Measurements from ENCODE around the gene BST1. TPM values are rescaled to one million over a fixed set of nuclear protein-coding genes. Genes with fewer than 3 reads are reported as not detected.

BST1 gene
- total and polyA plus RNA-seq, 12 donors, result 2.3 to 10.3 (median 4.0) TPM

DNA sequence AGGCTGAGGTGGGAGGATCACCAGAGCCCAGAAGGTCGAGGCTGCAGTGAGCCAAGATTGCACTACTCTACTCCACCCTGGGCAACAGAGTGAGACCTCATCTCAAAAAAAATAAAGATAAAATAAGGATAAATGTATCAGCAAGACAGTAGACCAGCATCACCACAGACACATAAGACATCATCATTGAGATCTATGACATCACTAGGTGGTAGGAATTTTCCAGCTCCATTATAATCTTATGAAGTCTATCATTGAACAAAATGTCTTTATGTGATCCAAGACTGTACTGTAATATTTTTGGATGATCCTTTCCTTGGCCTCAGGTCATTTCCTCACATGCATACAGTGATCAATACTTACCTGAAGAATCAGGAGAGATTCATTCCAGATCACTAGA lies 29.5 kb upstream of the BST1 start:
- no peak for DNase-seq
- intact Hi-C loops (cut with DNase I), result no loop called here
- Histone ChIP-seq H3K27ac (no peak overlapping the region), H3K9me3 (replicated peaks in 1 of 3) (no peaks in the 10 kb centered on the region), H3K4me3 (no peak overlapping the region), H3K4me1 (replicated peaks in 1 of 2) (peaks cover 0 to 4% of the 10 kb centered on the region in 2 donors), H3K27me3 (no peaks in the 10 kb centered on the region), H3K36me3 (replicated peaks in 1 of 2) (no peaks in the 10 kb centered on the region)
- TF ChIP-seq POLR2A (IDR thresholded peaks at IDR 0.05), result no peak
- no peak for TF ChIP-seq CTCF (IDR thresholded peaks at IDR 0.05)
- WGBS, 4 donors, result 86 to 100% (median 94%) methylated on average over 1 of the region's 1 CpG

- Histone ChIP-seq H3K9me3 (replicated peaks in 1 of 3) (no peaks in the 10 kb centered on the region), H3K27me3 (no peaks in the 10 kb centered on the region), H3K4me1 (replicated peaks in 1 of 2) (peaks cover 0 to 4% of the 10 kb centered on the region in 2 donors), H3K36me3 (replicated peaks in 1 of 2) (no peaks in the 10 kb centered on the region), H3K4me3 (no peak overlapping the region), H3K27ac (no peak overlapping the region)
- intact Hi-C loops (cut with DNase I), result no loop called here
- WGBS, 4 donors, result 83 to 92% (median 85%) methylated on average over 2 of the region's 2 CpGs
- DNase-seq, result no peak
- TF ChIP-seq CTCF (IDR thresholded peaks at IDR 0.05) (no peak), POLR2A (IDR thresholded peaks at IDR 0.05) (no peak)
Observed at GRCh38 chr4:15674046-15674445, 28.8 kb upstream of the BST1 start.

GRCh38 chr4:15674926-15675325 lies 27.9 kb upstream of the BST1 start:
- H3K4me3 ChIP-seq, result no peak overlapping the region
- no peaks in the 10 kb centered on the region for H3K9me3 ChIP-seq (replicated peaks in 1 of 3)
- WGBS, 4 donors, result 92 to 98% (median 96%) methylated on average over 4 of the region's 4 CpGs
- intact Hi-C loops (cut with DNase I), result no loop called here
- peaks cover 0 to 4% of the 10 kb centered on the region in 2 donors for H3K4me1 ChIP-seq (replicated peaks in 1 of 2)
- no peak for TF ChIP-seq CTCF (IDR thresholded peaks at IDR 0.05)
- no peak for TF ChIP-seq POLR2A (IDR thresholded peaks at IDR 0.05)
- no peak overlapping the region for H3K27ac ChIP-seq
- DNase-seq, result no peak
- H3K36me3 ChIP-seq (replicated peaks in 1 of 2), result no peaks in the 10 kb centered on the region
- no peaks in the 10 kb centered on the region for H3K27me3 ChIP-seq

DNA sequence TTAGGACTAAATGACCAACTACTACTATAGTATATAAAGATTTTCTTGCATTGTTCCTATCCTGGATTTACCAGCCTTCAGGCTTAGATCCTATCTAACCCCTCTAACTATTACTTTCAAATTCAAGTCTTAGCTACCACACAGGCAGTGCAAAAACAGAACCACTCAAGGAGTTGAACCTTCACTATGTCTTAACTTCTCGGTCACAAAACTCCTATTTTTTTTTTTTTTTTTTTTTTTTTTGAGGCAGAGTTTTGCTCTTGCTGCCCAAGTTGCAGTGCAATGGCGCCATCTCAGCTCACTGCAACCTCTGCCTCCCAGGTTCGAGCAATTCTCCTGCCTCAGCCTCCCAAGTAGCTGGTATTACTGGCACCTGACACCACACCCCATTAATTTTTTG lies 27.5 kb upstream of the BST1 start:
- Histone ChIP-seq H3K36me3 (replicated peaks in 1 of 2) (no peaks in the 10 kb centered on the region), H3K27me3 (no peaks in the 10 kb centered on the region), H3K4me1 (replicated peaks in 1 of 2) (peaks cover 0 to 4% of the 10 kb centered on the region in 2 donors), H3K9me3 (replicated peaks in 1 of 3) (no peaks in the 10 kb centered on the region), H3K27ac (no peak overlapping the region), H3K4me3 (no peak overlapping the region)
- no peak for TF ChIP-seq CTCF (IDR thresholded peaks at IDR 0.05)
- no peak for TF ChIP-seq POLR2A (IDR thresholded peaks at IDR 0.05)
- intact Hi-C loops (cut with DNase I), result no loop called here
- no peak for DNase-seq
- WGBS, 4 donors, result 77 to 92% (median 86%) methylated on average over 3 of the region's 3 CpGs

Data from adrenal gland (tissue), 12 donors.